ENCODE measurements around the gene PCDHGA5. TPM values are rescaled to one million over a fixed set of nuclear protein-coding genes. Genes with fewer than 3 reads are reported as not detected.
A peak's percentile ranks its signal among the peaks of the same experiment; 100 is the strongest.
"Not testable (repeated sequence)": the region's sequence is repeated elsewhere in the genome, so short reads cannot be mapped to it uniquely, and the experiment has no call there.

The PCDHGA5 gene
- polyA plus RNA-seq (2013, experiment 1 of 2; ENCODE audit: insufficient read length) = 2.3 TPM
- 2.3 TPM for polyA plus RNA-seq (2013, experiment 2 of 2; ENCODE audit: insufficient read length)

DNA sequence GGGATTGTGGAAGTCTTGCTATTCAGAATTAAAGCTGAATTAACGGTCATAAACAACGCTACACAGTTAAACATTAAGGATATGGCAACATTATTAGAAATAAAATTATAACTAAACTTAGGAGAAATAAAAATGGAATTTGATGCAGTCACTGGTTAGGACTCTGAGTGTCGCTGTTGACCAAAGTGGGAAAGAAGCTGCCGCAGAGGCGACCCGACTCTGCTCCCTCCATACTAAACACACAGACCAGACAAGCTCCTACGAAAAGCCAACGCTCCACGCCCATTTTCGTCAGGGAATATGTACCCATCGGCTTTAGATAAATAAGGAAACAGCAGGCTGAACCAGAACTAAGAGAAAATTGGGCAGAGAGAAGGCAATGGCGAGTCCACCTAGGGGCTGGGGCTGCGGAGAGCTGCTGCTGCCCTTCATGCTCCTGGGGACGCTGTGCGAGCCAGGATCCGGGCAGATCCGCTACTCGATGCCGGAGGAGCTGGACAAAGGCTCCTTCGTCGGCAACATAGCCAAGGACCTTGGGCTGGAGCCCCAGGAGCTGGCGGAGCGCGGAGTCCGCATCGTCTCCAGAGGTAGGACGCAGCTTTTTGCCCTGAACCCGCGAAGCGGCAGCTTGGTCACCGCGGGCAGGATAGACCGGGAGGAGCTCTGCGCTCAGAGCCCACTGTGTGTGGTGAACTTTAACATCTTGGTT, at the start of gene PCDHGA5:
PCDHGA5 (plus strand) TSS at position 211 of the 709 bp plus-strand sequence; CDS start at position 380, 169 bp downstream.
- DNase-seq = peak; percentile 47

DNA sequence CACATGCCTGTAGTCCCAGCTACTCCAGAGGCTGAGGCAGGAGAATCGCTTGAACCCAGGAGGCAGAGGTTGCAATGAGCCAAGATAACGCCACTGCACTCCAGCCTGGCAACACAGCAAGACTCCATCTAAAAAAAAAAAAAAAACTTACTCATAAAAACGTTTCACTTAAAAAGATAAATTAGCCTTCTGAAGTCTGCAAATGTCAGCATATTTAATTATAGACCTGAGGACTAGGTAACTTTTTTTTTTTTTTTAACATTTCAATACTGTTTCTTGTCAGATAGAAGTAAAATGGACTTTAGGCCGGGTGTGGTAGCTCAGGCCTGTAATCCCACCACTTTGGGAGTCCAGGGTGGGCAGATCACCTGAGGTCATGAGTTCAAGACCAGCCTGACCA, 47.0 kb upstream of the PCDHGA5 start:
- not testable (repeated sequence) for DNase-seq

DNA sequence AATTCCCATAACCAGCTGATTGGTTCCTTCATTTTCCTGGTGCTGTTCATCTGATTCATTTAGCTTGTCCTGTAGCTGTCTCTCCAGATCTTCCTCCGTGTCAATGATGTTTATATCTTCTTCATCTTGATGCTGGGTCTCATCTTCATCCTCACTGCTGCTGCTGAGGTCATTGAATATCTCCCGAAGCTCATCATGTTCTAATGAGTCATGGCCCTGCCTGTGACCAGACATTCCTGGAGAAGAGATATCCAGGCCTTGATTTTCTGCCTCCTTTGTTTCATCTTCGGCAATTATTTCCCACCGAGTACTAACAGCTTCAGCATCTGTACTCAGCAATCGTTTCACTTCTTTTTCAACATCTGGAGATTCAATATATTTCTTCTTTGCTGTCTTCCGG, 44.8 kb upstream of the PCDHGA5 start:
- no peak for DNase-seq

DNA sequence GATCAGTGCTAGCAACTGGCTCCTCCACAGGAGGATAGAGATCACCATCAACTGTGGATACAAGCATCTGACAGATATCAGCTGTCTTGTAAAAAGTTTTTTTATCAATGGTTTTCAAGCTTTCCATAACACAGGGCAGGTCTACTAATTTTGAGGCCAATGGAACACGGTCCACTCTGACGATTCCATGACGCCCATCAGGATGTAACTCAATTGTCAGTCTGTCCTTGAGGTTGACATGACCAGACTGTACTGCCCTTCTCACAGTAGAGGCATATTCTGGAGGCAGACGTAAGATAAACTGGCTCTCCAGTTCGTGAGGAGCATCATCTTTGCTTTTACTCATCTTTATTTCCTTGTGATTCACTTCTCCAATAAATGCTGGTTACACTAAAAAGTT, 44.3 kb upstream of the PCDHGA5 start:
- no peak for DNase-seq

DNA sequence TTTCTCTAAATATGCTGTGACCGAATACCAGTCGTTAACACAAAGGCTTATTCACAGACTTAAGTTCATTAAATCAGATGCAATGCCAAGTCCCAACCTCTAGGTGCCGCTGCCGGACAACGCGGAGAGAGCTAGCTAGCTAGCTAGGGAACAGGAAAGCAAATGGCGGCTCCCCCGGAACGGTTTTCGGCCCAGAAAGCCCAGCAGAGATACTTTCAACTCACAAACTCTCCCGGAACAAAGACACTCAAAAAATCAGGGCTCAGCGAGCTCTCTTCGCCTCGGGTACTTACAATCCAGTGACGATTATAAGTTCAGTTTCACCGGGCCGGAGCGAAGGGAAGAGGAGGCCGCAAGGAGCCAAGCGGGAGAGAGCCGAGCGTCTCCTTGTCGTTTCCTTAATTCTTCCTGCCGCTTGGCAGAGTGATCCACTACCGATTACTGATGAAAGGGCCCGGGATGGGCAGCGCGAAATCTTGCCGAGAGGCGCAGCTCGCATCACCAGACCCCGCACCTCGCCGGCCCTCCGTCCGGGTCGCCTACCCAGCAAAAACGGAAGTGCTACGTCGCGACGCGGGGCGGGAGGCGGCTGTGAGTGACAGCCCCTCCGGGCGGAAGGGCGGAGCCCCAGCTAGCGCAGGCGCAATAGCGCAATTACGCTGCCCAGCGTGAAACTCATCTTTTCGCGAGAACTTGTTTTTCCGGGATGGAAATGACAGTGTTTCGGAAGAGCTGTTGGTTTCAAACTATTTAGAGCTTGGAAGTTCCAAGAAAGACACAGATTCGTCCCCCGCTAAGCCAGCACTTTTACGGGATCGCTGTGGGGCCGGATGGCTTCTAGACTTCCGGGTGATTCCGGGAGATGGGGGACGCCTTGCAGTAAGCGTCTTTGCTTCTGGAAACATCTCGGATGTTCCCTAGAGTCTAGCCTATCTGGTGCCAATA, 43.5 kb upstream of the PCDHGA5 start, which contains the start of gene TAF7:
TAF7 (minus strand) TSS at position 560 of the 945 bp plus-strand sequence. CDS start 740 bp downstream, outside the sequence.
- DNase-seq = peak; percentile 94

DNA sequence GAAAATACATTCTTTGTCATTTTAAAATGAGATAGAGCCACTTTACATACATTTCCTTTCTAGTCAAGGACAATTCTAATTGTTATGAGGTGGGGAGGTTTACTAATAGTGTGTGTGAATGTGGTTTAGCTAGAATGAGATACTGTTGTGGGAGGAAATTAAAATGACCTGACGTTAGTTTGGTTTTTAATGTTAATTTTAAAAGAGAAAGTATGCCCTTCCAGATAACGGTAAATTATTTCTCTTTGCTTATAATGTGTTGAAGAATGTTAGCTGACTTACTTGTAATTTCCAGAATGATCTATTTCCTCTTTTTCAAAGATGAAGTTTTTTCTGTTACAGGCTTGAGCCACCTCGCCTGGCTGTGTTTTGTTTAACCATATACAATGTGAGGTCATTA, 41.7 kb upstream of the PCDHGA5 start:
- DNase-seq = no peak

DNA sequence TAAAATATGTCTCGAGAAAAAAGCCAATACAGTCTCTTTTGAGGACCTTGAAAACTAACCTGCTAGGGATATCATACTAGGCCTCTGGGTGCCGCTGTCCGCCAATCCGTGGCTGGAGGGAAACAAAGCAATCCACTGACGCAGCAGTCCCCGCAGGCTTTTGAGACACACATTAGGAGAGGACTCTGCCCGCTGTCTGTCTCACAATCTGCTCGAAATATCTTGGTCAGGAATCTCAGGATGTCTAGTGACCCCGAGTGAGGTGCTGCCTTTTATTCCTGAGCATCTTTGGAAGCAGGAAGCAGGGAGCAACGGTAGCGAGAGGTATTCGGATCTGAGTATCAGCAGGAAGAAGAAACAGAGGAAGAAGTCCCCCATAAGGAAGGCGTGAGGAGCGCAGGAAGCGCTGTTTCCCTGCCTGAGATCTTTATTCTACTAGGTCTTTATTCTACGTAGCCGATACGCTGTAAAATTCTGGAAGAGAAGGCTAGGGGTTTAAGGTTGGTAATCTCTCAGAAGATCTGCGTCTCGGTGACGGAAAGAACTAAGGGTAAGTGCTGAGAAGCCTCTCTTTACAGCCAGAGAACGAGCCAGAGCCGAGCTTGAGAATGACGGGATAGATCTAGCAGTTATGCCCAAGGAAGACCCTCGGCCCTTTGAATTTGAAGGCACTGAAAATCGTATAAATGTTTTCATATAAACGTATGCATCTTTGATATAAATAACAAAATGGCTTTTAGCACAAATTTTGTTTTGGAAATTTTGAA, 37.7 kb upstream of the PCDHGA5 start:
- DNase-seq = peak; percentile 76

DNA sequence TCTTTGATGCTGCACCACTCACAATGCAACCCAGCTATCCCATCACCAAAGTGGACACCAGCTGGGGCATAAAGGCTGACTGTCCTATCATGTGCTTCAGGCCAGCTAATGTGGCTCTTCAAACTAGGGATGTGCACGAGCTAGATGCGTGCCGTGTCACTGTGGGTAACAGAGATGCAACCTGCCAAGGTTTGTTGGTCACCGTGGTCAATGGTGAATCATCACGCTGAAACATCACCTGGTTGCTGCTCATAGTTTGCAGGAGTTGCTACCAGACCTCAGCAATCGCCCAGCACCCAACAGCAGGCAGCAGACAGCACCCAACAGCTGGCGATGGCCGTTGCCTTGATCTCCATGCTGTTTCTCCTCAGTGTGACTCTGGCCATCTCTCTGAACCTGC, 35.7 kb upstream of the PCDHGA5 start:
- DNase-seq = no peak

DNA sequence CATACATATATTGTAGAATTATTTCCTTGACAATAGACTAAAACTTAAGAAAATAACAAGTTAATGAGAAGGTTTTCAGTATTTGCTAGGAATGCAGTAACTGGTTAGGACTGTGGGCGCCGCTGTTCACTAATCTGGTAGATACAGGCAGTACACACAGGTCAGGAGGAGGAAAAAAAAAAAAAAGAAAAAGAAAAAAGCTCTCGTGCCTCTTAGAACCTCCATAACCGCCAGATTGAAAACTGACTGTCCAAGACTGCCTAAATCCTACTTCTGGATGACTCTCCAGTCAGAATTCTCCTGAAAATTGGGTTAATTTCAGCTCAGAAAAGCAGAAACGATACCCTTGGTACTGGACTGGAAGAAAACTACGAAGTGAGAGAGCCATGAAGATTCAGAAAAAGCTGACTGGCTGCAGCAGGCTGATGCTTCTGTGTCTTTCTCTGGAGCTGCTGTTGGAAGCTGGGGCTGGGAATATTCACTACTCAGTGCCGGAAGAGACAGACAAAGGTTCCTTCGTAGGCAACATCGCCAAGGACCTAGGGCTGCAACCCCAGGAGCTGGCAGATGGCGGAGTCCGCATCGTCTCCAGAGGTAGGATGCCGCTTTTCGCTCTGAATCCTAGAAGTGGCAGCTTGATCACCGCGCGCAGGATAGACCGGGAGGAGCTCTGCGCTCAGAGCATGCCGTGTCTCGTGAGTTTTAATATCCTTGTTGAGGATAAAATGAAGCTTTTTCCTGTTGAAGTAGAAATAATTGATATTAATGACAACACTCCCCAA, 33.5 kb upstream of the PCDHGA5 start, which contains the start of gene PCDHGA1:
PCDHGA1 (plus strand) TSS at position 216 of the 782 bp plus-strand sequence.
- DNase-seq = peak; percentile 36

DNA sequence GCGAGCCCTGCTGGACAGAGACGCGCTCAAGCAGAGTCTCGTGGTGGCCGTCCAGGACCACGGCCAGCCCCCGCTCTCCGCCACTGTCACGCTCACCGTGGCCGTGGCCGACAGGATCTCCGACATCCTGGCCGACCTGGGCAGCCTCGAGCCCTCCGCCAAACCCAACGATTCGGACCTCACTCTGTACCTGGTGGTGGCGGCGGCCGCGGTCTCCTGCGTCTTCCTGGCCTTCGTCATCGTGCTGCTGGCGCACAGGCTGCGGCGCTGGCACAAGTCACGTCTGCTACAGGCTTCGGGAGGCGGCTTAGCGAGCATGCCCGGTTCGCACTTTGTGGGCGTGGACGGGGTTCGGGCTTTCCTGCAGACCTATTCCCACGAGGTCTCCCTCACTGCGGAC, 31.4 kb upstream of the PCDHGA5 start:
- DNase-seq = not testable (repeated sequence)

DNA sequence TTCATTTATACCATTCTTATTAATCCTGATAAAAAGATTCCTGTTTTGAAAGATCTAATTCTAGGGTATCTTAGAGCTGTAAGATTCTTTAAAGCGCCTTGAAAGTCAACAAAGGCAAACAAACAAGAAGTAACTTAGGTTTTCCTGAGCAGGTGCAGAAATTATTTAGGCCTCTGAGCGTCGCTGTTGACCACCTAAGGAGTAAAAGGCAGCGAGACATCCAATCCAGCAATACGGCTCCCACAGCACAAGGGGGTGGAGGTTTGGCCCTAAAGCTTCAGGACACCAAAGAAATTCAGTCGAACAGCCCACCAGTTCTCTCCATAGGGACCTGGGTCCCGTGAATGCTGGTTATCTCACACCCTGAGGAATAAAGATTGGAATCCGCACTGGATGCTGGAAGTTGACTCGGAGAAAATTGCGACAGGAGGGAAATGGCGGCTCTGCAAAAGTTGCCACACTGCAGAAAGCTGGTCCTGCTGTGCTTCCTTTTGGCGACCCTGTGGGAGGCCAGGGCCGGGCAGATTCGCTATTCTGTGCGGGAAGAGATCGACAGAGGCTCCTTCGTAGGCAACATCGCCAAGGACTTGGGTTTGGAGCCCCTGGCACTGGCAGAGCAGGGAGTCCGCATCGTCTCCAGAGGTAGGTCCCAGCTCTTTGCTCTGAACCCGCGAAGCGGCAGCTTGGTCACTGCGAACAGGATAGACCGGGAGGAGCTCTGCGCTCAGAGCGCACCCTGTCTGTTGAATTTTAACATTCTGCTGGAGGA, 25.2 kb upstream of the PCDHGA5 start, which contains the start of gene PCDHGA2:
PCDHGA2 (plus strand) TSS at position 223 of the 769 bp plus-strand sequence.
- peak; percentile 65 for DNase-seq

DNA sequence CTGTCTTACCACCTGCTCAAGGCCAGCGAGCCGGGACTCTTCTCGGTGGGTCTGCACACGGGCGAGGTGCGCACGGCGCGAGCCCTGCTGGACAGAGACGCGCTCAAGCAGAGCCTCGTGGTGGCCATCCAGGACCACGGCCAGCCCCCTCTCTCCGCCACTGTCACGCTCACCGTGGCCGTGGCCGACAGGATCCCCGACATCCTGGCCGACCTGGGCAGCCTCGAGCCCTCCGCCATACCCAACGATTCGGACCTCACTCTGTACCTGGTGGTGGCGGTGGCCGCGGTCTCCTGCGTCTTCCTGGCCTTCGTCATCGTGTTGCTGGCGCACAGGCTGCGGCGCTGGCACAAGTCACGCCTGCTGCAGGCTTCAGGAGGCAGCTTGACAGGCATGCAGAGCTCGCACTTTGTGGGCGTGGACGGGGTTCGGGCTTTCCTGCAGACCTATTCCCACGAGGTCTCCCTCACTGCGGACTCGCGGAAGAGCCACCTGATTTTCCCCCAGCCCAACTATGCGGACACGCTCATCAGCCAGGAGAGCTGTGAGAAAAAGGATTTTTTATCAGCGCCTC, 23.1 kb upstream of the PCDHGA5 start:
- DNase-seq = not testable (repeated sequence)

DNA sequence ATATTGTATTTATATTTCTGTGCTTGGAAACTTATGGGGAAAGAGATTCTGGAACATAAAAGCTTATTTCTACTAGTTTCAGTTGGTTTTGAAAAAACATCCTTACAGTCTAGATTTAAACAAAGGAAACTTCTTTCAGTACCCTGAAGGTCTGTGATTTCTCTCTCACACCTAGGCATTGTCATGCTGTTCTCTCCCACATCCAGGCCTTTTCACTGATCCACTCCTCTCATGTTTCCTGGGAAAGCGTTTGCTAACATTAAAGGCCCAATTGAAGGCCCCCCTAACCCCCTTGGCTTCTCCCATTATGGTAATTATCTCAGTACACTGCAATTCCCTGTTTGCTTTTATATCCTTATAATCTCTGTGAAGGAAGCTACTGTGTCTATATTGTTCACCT, 21.2 kb upstream of the PCDHGA5 start:
- DNase-seq = no peak

DNA sequence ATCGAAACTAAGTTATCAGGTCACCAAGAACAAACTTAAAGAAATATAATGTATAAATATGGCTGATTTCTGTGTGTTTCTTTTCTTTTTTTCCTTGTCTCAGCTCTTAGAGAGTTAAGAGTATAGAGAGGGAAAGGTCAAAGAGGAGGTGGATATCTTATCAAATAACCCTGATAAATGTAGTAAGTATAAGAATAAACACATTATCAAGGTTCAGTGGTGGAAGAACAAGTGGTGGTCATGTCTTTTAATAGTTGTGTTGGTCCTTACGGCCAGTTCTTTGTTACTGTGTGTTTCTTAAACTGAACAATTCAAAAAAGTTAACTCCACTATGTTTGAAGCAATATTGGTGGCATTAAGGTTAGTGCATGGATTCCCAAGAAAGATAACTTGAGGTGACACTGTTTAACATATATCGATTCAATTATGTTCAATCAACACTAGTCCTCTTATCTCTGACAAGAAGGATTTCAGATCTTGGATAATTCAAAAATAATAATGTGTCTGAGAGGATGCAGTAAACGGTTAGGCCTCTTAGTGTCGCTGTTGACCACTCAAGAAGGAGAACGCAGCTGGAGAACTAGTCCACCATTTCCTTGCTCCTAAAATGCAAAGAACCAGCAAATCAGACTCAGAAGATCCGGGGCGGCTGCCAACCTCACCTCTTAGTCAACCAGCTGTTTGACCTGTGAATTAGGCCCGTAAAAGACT, 20.6 kb upstream of the PCDHGA5 start, which contains the start of gene PCDHGA3:
PCDHGA3 (plus strand) TSS at position 588 of the 711 bp plus-strand sequence. CDS start 205 bp downstream, outside the sequence.
- peak; percentile 64 for DNase-seq

DNA sequence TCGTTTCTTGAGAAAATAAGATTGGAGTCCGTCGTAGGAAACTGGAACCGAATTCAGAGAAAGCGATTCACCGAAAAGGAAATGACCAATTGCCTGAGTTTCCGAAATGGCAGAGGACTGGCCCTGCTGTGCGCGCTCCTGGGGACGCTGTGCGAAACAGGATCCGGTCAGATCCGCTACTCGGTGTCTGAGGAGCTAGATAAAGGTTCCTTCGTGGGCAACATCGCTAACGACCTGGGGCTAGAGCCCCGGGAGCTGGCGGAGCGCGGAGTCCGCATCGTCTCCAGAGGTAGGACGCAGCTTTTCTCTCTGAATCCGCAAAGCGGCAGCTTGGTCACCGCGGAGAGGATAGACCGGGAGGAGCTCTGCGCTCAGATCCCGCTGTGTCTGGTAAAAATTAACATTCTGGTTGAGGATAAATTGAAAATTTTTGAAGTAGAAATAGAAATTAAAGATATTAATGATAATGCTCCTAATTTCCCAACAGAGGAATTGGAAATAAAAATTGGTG, 20.0 kb upstream of the PCDHGA5 start:
- DNase-seq = no peak

DNA sequence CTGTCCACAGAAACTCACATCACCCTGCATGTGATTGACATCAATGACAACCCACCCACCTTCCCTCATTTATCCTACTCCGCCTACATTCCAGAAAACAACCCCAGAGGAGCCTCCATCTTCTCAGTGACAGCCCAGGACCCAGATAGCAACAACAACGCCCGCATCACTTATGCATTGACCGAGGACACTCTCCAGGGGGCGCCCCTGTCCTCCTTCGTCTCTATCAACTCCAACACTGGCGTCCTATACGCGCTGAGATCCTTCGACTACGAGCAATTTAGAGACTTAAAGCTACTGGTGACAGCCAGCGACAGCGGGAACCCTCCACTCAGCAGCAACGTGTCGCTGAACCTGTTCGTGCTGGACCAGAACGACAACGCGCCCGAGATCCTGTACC, 18.6 kb upstream of the PCDHGA5 start:
- no peak for DNase-seq

DNA sequence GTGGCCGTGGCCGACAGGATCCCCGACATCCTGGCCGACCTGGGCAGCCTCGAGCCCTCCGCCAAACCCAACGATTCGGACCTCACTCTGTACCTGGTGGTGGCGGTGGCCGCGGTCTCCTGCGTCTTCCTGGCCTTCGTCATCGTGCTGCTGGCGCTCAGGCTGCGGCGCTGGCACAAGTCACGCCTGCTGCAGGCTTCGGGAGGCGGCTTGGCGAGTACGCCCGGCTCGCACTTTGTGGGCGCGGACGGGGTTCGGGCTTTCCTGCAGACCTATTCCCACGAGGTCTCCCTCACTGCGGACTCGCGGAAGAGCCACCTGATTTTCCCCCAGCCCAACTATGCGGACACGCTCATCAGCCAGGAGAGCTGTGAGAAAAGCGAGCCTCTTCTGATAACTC, 17.9 kb upstream of the PCDHGA5 start:
- DNase-seq = not testable (repeated sequence)

DNA sequence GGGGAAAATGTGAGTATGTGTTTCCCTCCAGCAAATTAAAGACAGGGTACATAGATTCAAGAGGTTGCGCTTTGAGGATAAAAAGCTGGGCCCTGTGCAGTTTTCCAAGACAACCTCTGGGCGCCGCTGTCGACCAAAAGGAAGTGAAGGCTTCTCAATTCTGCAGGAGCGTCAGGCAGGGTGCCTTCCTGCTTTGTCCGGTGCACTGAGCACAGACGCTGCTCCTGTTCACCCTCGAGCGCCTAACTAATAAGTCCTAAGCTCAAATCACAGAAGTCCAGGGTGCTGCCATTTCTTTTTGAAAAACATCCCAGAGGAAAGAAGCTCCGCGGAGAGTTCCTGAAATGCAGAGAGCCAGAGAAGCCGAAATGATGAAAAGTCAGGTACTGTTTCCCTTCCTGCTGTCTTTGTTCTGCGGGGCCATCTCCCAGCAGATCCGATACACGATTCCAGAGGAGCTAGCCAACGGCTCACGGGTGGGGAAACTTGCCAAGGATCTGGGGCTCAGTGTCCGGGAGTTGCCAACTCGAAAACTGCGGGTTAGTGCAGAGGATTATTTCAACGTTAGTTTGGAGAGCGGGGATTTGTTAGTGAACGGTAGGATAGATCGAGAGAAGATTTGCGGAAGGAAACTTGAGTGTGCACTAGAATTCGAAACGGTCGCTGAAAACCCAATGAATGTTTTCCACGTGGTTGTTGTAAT, 13.9 kb upstream of the PCDHGA5 start, which contains the start of gene PCDHGB1:
PCDHGB1 (plus strand) TSS at position 183 of the 703 bp plus-strand sequence; CDS start at position 345, 162 bp downstream.
- DNase-seq = peak; percentile 60
